HEK293T (cell line): ENCODE measurements around the gene ACSL5.

Experiments used
- ARNT ChIP-seq: fragments of 450-650 bp; IDR thresholded peaks from 2 replicates; pipeline ENCODE4 v1.6.1; 2017; ENCODE audit warnings: mild to moderate bottlenecking
- BHLHE40 ChIP-seq: fragments of 450-650 bp; IDR thresholded peaks from 2 replicates; pipeline ENCODE4 v1.6.1; 2016; ENCODE audit warnings: mild to moderate bottlenecking, moderate library complexity, borderline replicate concordance
- HDGF ChIP-seq: fragments of 450-650 bp; IDR thresholded peaks from 2 replicates; pipeline ENCODE4 v1.6.1; 2017; ENCODE audit warnings: antibody characterized with exemption, borderline replicate concordance
- NFRKB ChIP-seq: fragments of 450-650 bp; IDR thresholded peaks from 2 replicates; pipeline ENCODE4 v1.6.1; 2016; ENCODE audit warnings: mild to moderate bottlenecking, moderate library complexity
- SP1 ChIP-seq: fragments of 450-650 bp; IDR thresholded peaks from 2 replicates; pipeline ENCODE4 v1.6.1; 2017
- SUZ12 ChIP-seq: fragments of 450-650 bp; IDR thresholded peaks from 2 replicates; pipeline ENCODE4 v1.6.1; 2016; ENCODE audit warnings: mild to moderate bottlenecking
- TARDBP ChIP-seq: fragments of 450-650 bp; IDR thresholded peaks from 2 replicates; pipeline ENCODE4 v1.6.1; 2016
- ZNF384 ChIP-seq: fragments of 450-650 bp; IDR thresholded peaks from 2 replicates; pipeline ENCODE4 v1.6.1; 2016
- TF ChIP-seq, protein P1 (sequence below): fragments of 450-650 bp; IDR thresholded peaks from 2 replicates; pipeline ENCODE4 v1.6.1; 2016

DNA sequence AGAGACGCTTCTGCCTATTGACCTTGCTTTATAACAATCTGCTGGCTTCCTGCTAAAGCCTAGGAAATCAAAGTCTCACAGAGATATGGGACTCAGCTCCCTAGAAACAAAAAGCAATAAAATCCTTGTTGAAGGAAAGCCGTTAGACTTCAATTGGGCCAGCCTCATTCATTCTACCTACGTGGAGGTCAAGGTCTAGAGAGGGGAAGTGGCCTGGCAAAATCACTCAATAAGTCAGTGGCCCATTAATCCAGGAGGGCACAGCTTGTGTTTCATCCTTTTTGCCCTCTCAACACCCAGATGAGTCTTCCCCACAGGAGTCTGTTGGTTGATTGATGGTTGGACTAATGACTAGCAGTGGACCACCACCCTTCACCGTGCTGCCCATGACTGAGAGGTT, 40.5 kb upstream of the ACSL5 start:
- TF ChIP-seq ARNT (no peak), SP1 (no peak), NFRKB (no peak), SUZ12 (no peak), BHLHE40 (no peak), ZNF384 (no peak), HDGF (no peak), TARDBP (no peak)
- TF ChIP-seq, protein P1, sequence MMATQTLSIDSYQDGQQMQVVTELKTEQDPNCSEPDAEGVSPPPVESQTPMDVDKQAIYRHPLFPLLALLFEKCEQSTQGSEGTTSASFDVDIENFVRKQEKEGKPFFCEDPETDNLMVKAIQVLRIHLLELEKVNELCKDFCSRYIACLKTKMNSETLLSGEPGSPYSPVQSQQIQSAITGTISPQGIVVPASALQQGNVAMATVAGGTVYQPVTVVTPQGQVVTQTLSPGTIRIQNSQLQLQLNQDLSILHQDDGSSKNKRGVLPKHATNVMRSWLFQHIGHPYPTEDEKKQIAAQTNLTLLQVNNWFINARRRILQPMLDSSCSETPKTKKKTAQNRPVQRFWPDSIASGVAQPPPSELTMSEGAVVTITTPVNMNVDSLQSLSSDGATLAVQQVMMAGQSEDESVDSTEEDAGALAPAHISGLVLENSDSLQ = no peak
